ENCODE results near the gene MAB21L2.

DNA sequence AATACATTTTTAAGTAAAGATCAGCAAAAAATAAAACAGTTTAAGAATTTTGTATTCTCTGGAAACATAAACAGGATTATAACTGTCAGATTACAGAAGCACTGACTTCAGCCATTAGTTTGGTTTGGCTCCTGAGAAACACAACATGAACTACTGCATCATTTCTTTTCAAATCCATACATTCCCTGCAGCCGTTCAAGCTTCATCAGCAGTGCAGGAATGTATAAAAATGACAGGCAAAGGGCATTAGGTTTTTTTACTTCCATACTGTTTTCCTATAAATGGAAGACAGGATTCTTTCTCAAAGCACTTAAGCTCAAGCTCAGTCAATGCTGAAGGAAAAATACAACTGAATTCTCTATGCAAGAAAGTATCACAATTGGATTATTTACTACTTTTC, 4.2 kb upstream of the MAB21L2 start:
- no peak for TF ChIP-seq EP300 (IDR thresholded peaks at IDR 0.05)
- TF ChIP-seq, protein P1, sequence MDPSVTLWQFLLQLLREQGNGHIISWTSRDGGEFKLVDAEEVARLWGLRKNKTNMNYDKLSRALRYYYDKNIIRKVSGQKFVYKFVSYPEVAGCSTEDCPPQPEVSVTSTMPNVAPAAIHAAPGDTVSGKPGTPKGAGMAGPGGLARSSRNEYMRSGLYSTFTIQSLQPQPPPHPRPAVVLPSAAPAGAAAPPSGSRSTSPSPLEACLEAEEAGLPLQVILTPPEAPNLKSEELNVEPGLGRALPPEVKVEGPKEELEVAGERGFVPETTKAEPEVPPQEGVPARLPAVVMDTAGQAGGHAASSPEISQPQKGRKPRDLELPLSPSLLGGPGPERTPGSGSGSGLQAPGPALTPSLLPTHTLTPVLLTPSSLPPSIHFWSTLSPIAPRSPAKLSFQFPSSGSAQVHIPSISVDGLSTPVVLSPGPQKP (IDR thresholded peaks at IDR 0.05; ENCODE audit: low read depth, low read length) = no peak
- TF ChIP-seq KDM1A (IDR thresholded peaks at IDR 0.05; ENCODE audit: low read depth) = no peak
- TF ChIP-seq CHD4 (IDR thresholded peaks at IDR 0.05; ENCODE audit: borderline replicate concordance) = no peak
- TF ChIP-seq, protein P2, sequence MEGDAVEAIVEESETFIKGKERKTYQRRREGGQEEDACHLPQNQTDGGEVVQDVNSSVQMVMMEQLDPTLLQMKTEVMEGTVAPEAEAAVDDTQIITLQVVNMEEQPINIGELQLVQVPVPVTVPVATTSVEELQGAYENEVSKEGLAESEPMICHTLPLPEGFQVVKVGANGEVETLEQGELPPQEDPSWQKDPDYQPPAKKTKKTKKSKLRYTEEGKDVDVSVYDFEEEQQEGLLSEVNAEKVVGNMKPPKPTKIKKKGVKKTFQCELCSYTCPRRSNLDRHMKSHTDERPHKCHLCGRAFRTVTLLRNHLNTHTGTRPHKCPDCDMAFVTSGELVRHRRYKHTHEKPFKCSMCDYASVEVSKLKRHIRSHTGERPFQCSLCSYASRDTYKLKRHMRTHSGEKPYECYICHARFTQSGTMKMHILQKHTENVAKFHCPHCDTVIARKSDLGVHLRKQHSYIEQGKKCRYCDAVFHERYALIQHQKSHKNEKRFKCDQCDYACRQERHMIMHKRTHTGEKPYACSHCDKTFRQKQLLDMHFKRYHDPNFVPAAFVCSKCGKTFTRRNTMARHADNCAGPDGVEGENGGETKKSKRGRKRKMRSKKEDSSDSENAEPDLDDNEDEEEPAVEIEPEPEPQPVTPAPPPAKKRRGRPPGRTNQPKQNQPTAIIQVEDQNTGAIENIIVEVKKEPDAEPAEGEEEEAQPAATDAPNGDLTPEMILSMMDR (IDR thresholded peaks at IDR 0.05) = no peak
- no peak for TF ChIP-seq BHLHE40 (IDR thresholded peaks at IDR 0.05; ENCODE audit: low read depth, low read length)
- TF ChIP-seq CHD2 (IDR thresholded peaks at IDR 0.05; ENCODE audit: low read length, partially characterized antibody) = no peak
- TF ChIP-seq, protein P3, sequence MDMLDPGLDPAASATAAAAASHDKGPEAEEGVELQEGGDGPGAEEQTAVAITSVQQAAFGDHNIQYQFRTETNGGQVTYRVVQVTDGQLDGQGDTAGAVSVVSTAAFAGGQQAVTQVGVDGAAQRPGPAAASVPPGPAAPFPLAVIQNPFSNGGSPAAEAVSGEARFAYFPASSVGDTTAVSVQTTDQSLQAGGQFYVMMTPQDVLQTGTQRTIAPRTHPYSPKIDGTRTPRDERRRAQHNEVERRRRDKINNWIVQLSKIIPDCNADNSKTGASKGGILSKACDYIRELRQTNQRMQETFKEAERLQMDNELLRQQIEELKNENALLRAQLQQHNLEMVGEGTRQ (IDR thresholded peaks at IDR 0.05) = no peak
- TF ChIP-seq ZSCAN20 (CRISPR knock-in tag; IDR thresholded peaks at IDR 0.05) = no peak
- TF ChIP-seq FOXS1 (CRISPR knock-in tag; IDR thresholded peaks at IDR 0.05) = no peak
- TF ChIP-seq ZC3H11A (IDR thresholded peaks at IDR 0.05) = no peak
